Upper lobe of left lung (tissue), 6 donors: ENCODE results near the gene RP2. TPM values are rescaled to one million over a fixed set of nuclear protein-coding genes. Genes with fewer than 3 reads are reported as not detected.

Experiments used
- ATAC-seq, 2 donors: fragments of 200-7000 bp; cut with Tn5 transposase; one replicate each; pipeline ENCODE4 v1.9.1; 2022; ENCODE audit warnings: mild to moderate bottlenecking in 2 of 2, moderate library complexity in 2 of 2; ENCODE audit not compliant: low FRiP score in 2 of 2
- DNase-seq, 2 donors: peaks; one replicate each; pipeline ENCODE4 v3.0.0-alpha.2; 2019 to 2020
- H3K27ac ChIP-seq, 4 donors: fragments of 200-600 bp; sonication (generic); one replicate each; pipeline ENCODE4 v1.5.1; 2016 to 2019
- H3K27me3 ChIP-seq, 4 donors: fragments of 200-600 bp; sonication (generic); one replicate each; pipeline ENCODE4 v1.5.1; 2017 to 2019
- H3K36me3 ChIP-seq, 4 donors: fragments of 200-600 bp; sonication (generic); one replicate each; pipeline ENCODE4 v1.5.1; 2016 to 2019
- H3K4me1 ChIP-seq, 4 donors: fragments of 200-600 bp; sonication (generic); one replicate each; pipeline ENCODE4 v1.5.1; 2018 to 2019
- H3K4me3 ChIP-seq, 4 donors: fragments of 200-600 bp; sonication (generic); one replicate each; pipeline ENCODE4 v1.5.1; 2017 to 2019; ENCODE audit warnings: mild to moderate bottlenecking in 2 of 4, moderate library complexity in 1 of 4
- H3K9me3 ChIP-seq, 4 donors: fragments of 200-600 bp; sonication (generic); one replicate each; pipeline ENCODE4 v1.5.1; 2018 to 2019
- CTCF ChIP-seq, 6 experiments: fragments of 450-650 bp in 4 of 6; fragments of 200-600 bp in 2 of 6; sonication (generic) in 2 of 6; IDR thresholded peaks; one replicate each; pipeline ENCODE4 v1.5.1; 2016 to 2019; ENCODE audit warnings: antibody characterized with exemption in 6 of 6
- EP300 ChIP-seq, 4 donors: sonication (generic); formaldehyde crosslinking; IDR thresholded peaks; one replicate each; pipeline ENCODE4 v1.5.1; 2017; ENCODE audit warnings: antibody characterized with exemption in 4 of 4, control low read depth in 2 of 4
- POLR2A ChIP-seq, 4 donors: fragments of 450-650 bp; IDR thresholded peaks; one replicate each; pipeline ENCODE4 v1.5.1; 2016 to 2017; ENCODE audit warnings: antibody characterized with exemption in 4 of 4, mild to moderate bottlenecking in 2 of 4
- POLR2AphosphoS5 ChIP-seq, 2 donors: sonication (generic); formaldehyde crosslinking; IDR thresholded peaks; one replicate each; pipeline ENCODE4 v1.5.1; 2017; ENCODE audit warnings: antibody characterized with exemption in 2 of 2
- WGBS, 2 donors: methylation state at CpG; one replicate each; pipeline ENCODE4 v1.1.5; 2017 to 2018; 5-methylcytosine and 5-hydroxymethylcytosine counted together
- total RNA-seq, 6 donors: library from RNA; depleted of rRNA in 4 of 6; stranded (reverse); fragments of >200 nt in 4 of 6; gene quantifications; one replicate each; pipeline versions ENCODE4 v1.1.0 to v1.2.1, GENCODE V29; 2016 to 2021
- donor health status: DM: no; HTN: no; CAD: no; lungs with moderate emphysema.
- donor health status: DM: no; HTN: yes; CAD: no; lungs with severe emphysema.

The RP2 gene
- total RNA-seq, 6 donors from 2014 or later = 3.1 to 22.0 (median 15.0) TPM

GRCh38 chrX:46793386-46794143, 43.3 kb upstream of the RP2 start:
- Histone ChIP-seq H3K36me3 (no peaks in the 10 kb centered on the region), H3K4me3 (no peak overlapping the region), H3K9me3 (no peaks in the 10 kb centered on the region), H3K27ac (peak overlapping the region in 1 of 4 donors; percentile 48), H3K4me1 (peaks cover 0 to 10% (median 3%) of the 10 kb centered on the region in 4 donors), H3K27me3 (no peaks in the 10 kb centered on the region)
- WGBS, 2 donors = 58 to 61% methylated on average over 6 of the region's 6 CpGs
- DNase-seq (no peak), ATAC-seq (no peak)
- TF ChIP-seq EP300 (IDR thresholded peaks at IDR 0.05) = no peak

GRCh38 chrX:46796574-46797191, 40.2 kb upstream of the RP2 start:
- peak; percentile 43 to 79 (median 62) for TF ChIP-seq CTCF (IDR thresholded peaks at IDR 0.05)
- no peak for TF ChIP-seq POLR2AphosphoS5 (IDR thresholded peaks at IDR 0.05)
- Histone ChIP-seq H3K4me1 (peaks cover 0 to 8% (median 3%) of the 10 kb centered on the region in 4 donors), H3K9me3 (no peaks in the 10 kb centered on the region), H3K27me3 (no peaks in the 10 kb centered on the region), H3K4me3 (no peak overlapping the region), H3K27ac (no peak overlapping the region), H3K36me3 (no peaks in the 10 kb centered on the region)
- WGBS, 2 donors = 25 to 44% methylated on average over 4 to 8 of the region's 8 CpGs
- ATAC-seq (peak; percentile 63 to 80), DNase-seq (peak in 1 of 2 donors; percentile 69)

- Histone ChIP-seq H3K27me3 (no peaks in the 10 kb centered on the region), H3K36me3 (no peaks in the 10 kb centered on the region), H3K4me3 (no peak overlapping the region), H3K4me1 (no peaks in the 10 kb centered on the region), H3K9me3 (no peaks in the 10 kb centered on the region), H3K27ac (no peak overlapping the region)
- no peak for ATAC-seq
- 48 to 63% methylated on average over 3 of the region's 3 CpGs for WGBS, 2 donors
- DNase-seq = no peak
- TF ChIP-seq EP300 (IDR thresholded peaks at IDR 0.05) (no peak), CTCF (IDR thresholded peaks at IDR 0.05) (no peak), POLR2A (IDR thresholded peaks at IDR 0.05) (no peak), POLR2AphosphoS5 (IDR thresholded peaks at IDR 0.05) (no peak)
Measured at GRCh38 chrX:46803140-46803539, 33.7 kb upstream of the RP2 start.

- Histone ChIP-seq H3K9me3 (no peaks in the 10 kb centered on the region), H3K27ac (no peak overlapping the region), H3K4me3 (no peak overlapping the region), H3K4me1 (no peaks in the 10 kb centered on the region), H3K27me3 (no peaks in the 10 kb centered on the region), H3K36me3 (no peaks in the 10 kb centered on the region)
- TF ChIP-seq POLR2A (IDR thresholded peaks at IDR 0.05) = no peak
- no peak for TF ChIP-seq CTCF (IDR thresholded peaks at IDR 0.05)
- TF ChIP-seq EP300 (IDR thresholded peaks at IDR 0.05) = no peak
- no peak for TF ChIP-seq POLR2AphosphoS5 (IDR thresholded peaks at IDR 0.05)
- 75 to 82% methylated on average over 1 to 2 of the region's 2 CpGs for WGBS, 2 donors
- ATAC-seq = no peak
- DNase-seq = no peak
Measured at GRCh38 chrX:46805270-46805669, 31.6 kb upstream of the RP2 start.

- 52 to 65% methylated on average over 1 of the region's 1 CpG for WGBS, 2 donors
- no peak for ATAC-seq
- Histone ChIP-seq H3K36me3 (no peaks in the 10 kb centered on the region), H3K4me3 (no peak overlapping the region), H3K4me1 (no peaks in the 10 kb centered on the region), H3K27ac (no peak overlapping the region), H3K27me3 (no peaks in the 10 kb centered on the region), H3K9me3 (no peaks in the 10 kb centered on the region)
- TF ChIP-seq POLR2AphosphoS5 (IDR thresholded peaks at IDR 0.05) = no peak
- TF ChIP-seq CTCF (IDR thresholded peaks at IDR 0.05) = no peak
- TF ChIP-seq EP300 (IDR thresholded peaks at IDR 0.05) = no peak
- TF ChIP-seq POLR2A (IDR thresholded peaks at IDR 0.05) = no peak
- DNase-seq = no peak
Measured at GRCh38 chrX:46811121-46811520, 25.7 kb upstream of the RP2 start.
